Spleen (tissue), 7 donors: ENCODE results near the gene TRIM10.

ENCODE experiments used
- CTCF ChIP-seq, 11 experiments: fragments of 200-600 bp in 7 of 11; fragments of 450-650 bp in 4 of 11; sonication (generic) in 4 of 11; IDR thresholded peaks in 8 of 11; conservative IDR thresholded peaks in 3 of 11; 1 replicate in 7 of 11; 2 replicates in 4 of 11; pipeline versions ENCODE4 v1.4.0 to v1.8.0; 2016 to 2021; ENCODE audit warnings: antibody characterized with exemption in 11 of 11, inconsistent platforms in 4 of 11, mild to moderate bottlenecking in 1 of 11
- POLR2A ChIP-seq, 3 donors: fragments of 450-650 bp; IDR thresholded peaks; one replicate each; pipeline ENCODE4 v1.5.1; 2017; ENCODE audit warnings: antibody characterized with exemption in 3 of 3, mild to moderate bottlenecking in 1 of 3
- POLR2AphosphoS5 ChIP-seq, 3 donors: sonication (generic); formaldehyde crosslinking; IDR thresholded peaks; one replicate each; pipeline ENCODE4 v1.5.1; 2017; ENCODE audit warnings: antibody characterized with exemption in 3 of 3
- donor health status: DM: no; HTN: no; CAD: no; lungs with moderate emphysema.
- donor health status: DM: no; HTN: no; CAD: no.
- donor health status: DM: no; HTN: no; CAD: no.

- TF ChIP-seq CTCF (IDR thresholded peaks at IDR 0.05 in 8 of 11, conservative IDR thresholded peaks at IDR 0.05 in 3 of 11) = no peak
- no peak for TF ChIP-seq POLR2A (IDR thresholded peaks at IDR 0.05)
- no peak for TF ChIP-seq POLR2AphosphoS5 (IDR thresholded peaks at IDR 0.05)
Observed at GRCh38 chr6:30143780-30144179, 17.2 kb downstream of the TRIM10 start.
